SK-N-SH treated with all-trans-retinoic acid at 6 μM for 48 hours (cell line): ENCODE measurements around the gene LYPD1.

Source experiments
- ESRRG ChIP-seq: fragments of 250-450 bp; sonication (Bioruptor Pico); IDR thresholded peaks from 2 replicates; pipeline ENCODE4 v1.6.1; 2021; ENCODE audit warnings: mild to moderate bottlenecking
- OSR1 ChIP-seq: fragments of 250-450 bp; sonication (Bioruptor Pico); IDR thresholded peaks from 2 replicates; pipeline ENCODE4 v1.8.0; 2022; ENCODE audit warnings: moderate library complexity, mild to moderate bottlenecking, inconsistent platforms
- RARB ChIP-seq: fragments of 250-450 bp; sonication (Bioruptor Pico); IDR thresholded peaks from 2 replicates; pipeline ENCODE4 v1.8.0; 2021; ENCODE audit warnings: mild to moderate bottlenecking, moderate library complexity
- SNAI2 ChIP-seq: fragments of 250-450 bp; sonication (Bioruptor Pico); IDR thresholded peaks from 2 replicates; pipeline ENCODE4 v1.5.0; 2020; ENCODE audit warnings: mild to moderate bottlenecking, moderate library complexity
- TOX ChIP-seq: fragments of 250-450 bp; sonication (Bioruptor Pico); IDR thresholded peaks from 2 replicates; pipeline ENCODE4 v1.8.0; 2021; ENCODE audit warnings: mild to moderate bottlenecking, moderate library complexity, borderline replicate concordance
- ZFP3 ChIP-seq: fragments of 250-450 bp; sonication (Bioruptor Pico); IDR thresholded peaks from 2 replicates; pipeline ENCODE4 v1.5.0; 2020; ENCODE audit warnings: mild to moderate bottlenecking, moderate library complexity
- ZFP30 ChIP-seq: fragments of 450-650 bp; formaldehyde crosslinking; IDR thresholded peaks from 2 replicates; pipeline ENCODE4 v1.5.0; 2022; ENCODE audit warnings: mild to moderate bottlenecking, moderate library complexity
- ZNF8 ChIP-seq: fragments of 450-650 bp; formaldehyde crosslinking; IDR thresholded peaks from 2 replicates; pipeline ENCODE4 v1.5.0; 2020; ENCODE audit warnings: mild to moderate bottlenecking, moderate library complexity
- TF ChIP-seq, protein P1 (sequence below): fragments of 250-450 bp; sonication (Bioruptor Pico); IDR thresholded peaks from 2 replicates; pipeline ENCODE4 v1.8.0; 2021; ENCODE audit warnings: low read depth, mild to moderate bottlenecking, moderate library complexity, borderline replicate concordance
- TF ChIP-seq, protein P2 (sequence below): fragments of 250-450 bp; sonication (Bioruptor Pico); IDR thresholded peaks from 2 replicates; pipeline ENCODE4 v1.8.0; 2020; ENCODE audit warnings: mild to moderate bottlenecking, moderate library complexity, borderline replicate concordance
- TF ChIP-seq, protein P3 (sequence below): fragments of 250-450 bp; sonication (Bioruptor Pico); IDR thresholded peaks from 2 replicates; pipeline ENCODE4 v1.5.1; 2020; ENCODE audit warnings: low read depth, mild to moderate bottlenecking, moderate library complexity

DNA sequence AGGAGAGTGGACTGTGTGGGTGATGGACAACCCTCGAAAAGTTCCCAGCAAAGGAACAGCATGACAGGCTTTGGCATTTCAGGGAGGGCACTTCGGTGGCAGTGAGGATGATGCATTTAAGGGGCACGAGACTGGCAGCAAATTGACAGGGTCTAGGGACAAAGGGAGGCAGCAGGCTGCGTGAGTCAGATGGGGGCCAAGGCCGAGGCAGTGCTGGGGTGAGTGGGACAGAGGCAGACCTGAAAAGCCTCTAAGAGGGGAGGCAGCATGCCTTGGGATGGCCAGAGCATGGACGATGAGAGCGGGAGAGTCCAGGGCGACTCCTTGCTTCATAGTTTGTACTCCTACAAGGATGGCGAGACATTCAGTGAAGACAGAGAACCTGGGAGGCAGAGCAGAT, 49.5 kb upstream of the LYPD1 start:
- TF ChIP-seq, protein P1, sequence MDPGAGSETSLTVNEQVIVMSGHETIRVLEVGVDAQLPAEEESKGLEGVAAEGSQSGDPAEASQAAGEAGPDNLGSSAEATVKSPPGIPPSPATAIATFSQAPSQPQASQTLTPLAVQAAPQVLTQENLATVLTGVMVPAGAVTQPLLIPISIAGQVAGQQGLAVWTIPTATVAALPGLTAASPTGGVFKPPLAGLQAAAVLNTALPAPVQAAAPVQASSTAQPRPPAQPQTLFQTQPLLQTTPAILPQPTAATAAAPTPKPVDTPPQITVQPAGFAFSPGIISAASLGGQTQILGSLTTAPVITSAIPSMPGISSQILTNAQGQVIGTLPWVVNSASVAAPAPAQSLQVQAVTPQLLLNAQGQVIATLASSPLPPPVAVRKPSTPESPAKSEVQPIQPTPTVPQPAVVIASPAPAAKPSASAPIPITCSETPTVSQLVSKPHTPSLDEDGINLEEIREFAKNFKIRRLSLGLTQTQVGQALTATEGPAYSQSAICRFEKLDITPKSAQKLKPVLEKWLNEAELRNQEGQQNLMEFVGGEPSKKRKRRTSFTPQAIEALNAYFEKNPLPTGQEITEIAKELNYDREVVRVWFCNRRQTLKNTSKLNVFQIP (CRISPR knock-in tag) = no peak
- TF ChIP-seq ESRRG (CRISPR knock-in tag) = no peak
- no peak for TF ChIP-seq SNAI2 (CRISPR knock-in tag)
- TF ChIP-seq, protein P2, sequence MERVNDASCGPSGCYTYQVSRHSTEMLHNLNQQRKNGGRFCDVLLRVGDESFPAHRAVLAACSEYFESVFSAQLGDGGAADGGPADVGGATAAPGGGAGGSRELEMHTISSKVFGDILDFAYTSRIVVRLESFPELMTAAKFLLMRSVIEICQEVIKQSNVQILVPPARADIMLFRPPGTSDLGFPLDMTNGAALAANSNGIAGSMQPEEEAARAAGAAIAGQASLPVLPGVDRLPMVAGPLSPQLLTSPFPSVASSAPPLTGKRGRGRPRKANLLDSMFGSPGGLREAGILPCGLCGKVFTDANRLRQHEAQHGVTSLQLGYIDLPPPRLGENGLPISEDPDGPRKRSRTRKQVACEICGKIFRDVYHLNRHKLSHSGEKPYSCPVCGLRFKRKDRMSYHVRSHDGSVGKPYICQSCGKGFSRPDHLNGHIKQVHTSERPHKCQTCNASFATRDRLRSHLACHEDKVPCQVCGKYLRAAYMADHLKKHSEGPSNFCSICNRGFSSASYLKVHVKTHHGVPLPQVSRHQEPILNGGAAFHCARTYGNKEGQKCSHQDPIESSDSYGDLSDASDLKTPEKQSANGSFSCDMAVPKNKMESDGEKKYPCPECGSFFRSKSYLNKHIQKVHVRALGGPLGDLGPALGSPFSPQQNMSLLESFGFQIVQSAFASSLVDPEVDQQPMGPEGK = no peak
- TF ChIP-seq, protein P3, sequence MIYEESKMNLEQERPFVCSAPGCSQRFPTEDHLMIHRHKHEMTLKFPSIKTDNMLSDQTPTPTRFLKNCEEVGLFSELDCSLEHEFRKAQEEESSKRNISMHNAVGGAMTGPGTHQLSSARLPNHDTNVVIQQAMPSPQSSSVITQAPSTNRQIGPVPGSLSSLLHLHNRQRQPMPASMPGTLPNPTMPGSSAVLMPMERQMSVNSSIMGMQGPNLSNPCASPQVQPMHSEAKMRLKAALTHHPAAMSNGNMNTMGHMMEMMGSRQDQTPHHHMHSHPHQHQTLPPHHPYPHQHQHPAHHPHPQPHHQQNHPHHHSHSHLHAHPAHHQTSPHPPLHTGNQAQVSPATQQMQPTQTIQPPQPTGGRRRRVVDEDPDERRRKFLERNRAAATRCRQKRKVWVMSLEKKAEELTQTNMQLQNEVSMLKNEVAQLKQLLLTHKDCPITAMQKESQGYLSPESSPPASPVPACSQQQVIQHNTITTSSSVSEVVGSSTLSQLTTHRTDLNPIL (CRISPR knock-in tag) = no peak
- no peak for TF ChIP-seq TOX
- TF ChIP-seq ZNF8 (CRISPR knock-in tag) = no peak
- no peak for TF ChIP-seq ZFP30 (CRISPR knock-in tag)
- no peak for TF ChIP-seq RARB (CRISPR knock-in tag)
- TF ChIP-seq OSR1 (CRISPR knock-in tag) = no peak
- no peak for TF ChIP-seq ZFP3 (CRISPR knock-in tag)
